A549 (cell line): ENCODE results near the gene PCDHA12. TPM values are rescaled to one million over a fixed set of nuclear protein-coding genes. Genes with fewer than 3 reads are reported as not detected.

Experiments used
- ATAC-seq, 2 experiments: fragments of 200-7000 bp in 1 of 2; fragments of >200 bp in 1 of 2; cut with Nextera tagmentation in 1 of 2; cut with Tn5 transposase in 1 of 2; 3 replicates each; pipeline versions ENCODE4 v1.8.0 to v1.9.1; 2018 to 2020; ENCODE audit warnings: mild to moderate bottlenecking in 1 of 2, moderate library complexity in 1 of 2
- CTCF ChIA-PET: fragments of 300-600 bp; sonication (Branson Sonifier 250); formaldehyde crosslinking; extraction: SDS; loops from one replicate; lab custom pipeline; 2021; ENCODE audit warnings: antibody characterized with exemption, inconsistent platforms; lab: Yijun Ruan, JAX
- POLR2A ChIA-PET: fragments of 350-600 bp; formaldehyde crosslinking; extraction: SDS; loops from one replicate; lab custom pipeline; 2021; ENCODE audit warnings: antibody characterized with exemption, inconsistent platforms; lab: Yijun Ruan, JAX
- DNase-seq, 2 experiments: peaks; one replicate each; pipeline versions ENCODE4 v3.0.0 to v3.0.0-alpha.2; 2011 to 2016; ENCODE audit warnings: low read depth in 1 of 2, low spot score in 1 of 2
- FAIRE-seq: peaks from 2 replicates; lab custom pipeline; 2011; peaks lifted over from hg19 to GRCh38; lab: Jason Lieb, UNC
- H3K27ac ChIP-seq, 2 experiments: fragments of >200 bp; sonication (Bioruptor Twin); formaldehyde crosslinking; 3 replicates each; pipeline ENCODE4 v1.5.1; 2016 to 2017
- H3K4me1 ChIP-seq: fragments of >200 bp; sonication (Bioruptor Twin); formaldehyde crosslinking; 3 replicates; pipeline ENCODE4 v1.6.1; 2016
- H3K4me2 ChIP-seq: fragments of >200 bp; sonication (Bioruptor Twin); formaldehyde crosslinking; 3 replicates; pipeline ENCODE4 v1.6.1; 2016
- H3K4me3 ChIP-seq: fragments of >200 bp; sonication (Bioruptor Twin); formaldehyde crosslinking; 3 replicates; pipeline ENCODE4 v1.5.1; 2016
- H3K9me3 ChIP-seq: fragments of >200 bp; sonication (Bioruptor Twin); formaldehyde crosslinking; 3 replicates; pipeline ENCODE4 v1.6.1; 2016
- CEBPB ChIP-seq, 2 experiments: fragments of >200 bp in 1 of 2; sonication (Bioruptor Twin) in 1 of 2; formaldehyde crosslinking in 1 of 2; IDR thresholded peaks; 2 replicates each; pipeline ENCODE4 v1.6.1; 2012 to 2016
- CTCF ChIP-seq: fragments of >200 bp; sonication (Bioruptor Twin); formaldehyde crosslinking; IDR thresholded peaks from 3 replicates; pipeline ENCODE4 v1.5.1; 2016
- E2F6 ChIP-seq: IDR thresholded peaks from 2 replicates; pipeline ENCODE4 v1.6.1; 2012; ENCODE audit warnings: low read depth, borderline replicate concordance
- FOXS1 ChIP-seq: fragments of 250-450 bp; sonication (Bioruptor Pico); IDR thresholded peaks from 2 replicates; pipeline ENCODE4 v1.5.0; 2020; ENCODE audit warnings: mild to moderate bottlenecking, moderate library complexity
- HES2 ChIP-seq: fragments of >200 bp; sonication (Bioruptor Twin); formaldehyde crosslinking; IDR thresholded peaks from 2 replicates; pipeline ENCODE4 v1.6.1; 2016
- HOXB13 ChIP-seq: fragments of 250-450 bp; sonication (Bioruptor Pico); IDR thresholded peaks from 2 replicates; pipeline ENCODE4 v1.5.0; 2020; ENCODE audit warnings: low read depth, mild to moderate bottlenecking, moderate library complexity
- MAFK ChIP-seq: fragments of 450-650 bp; IDR thresholded peaks from 2 replicates; pipeline ENCODE4 v1.6.1; 2014; ENCODE audit not compliant: partially characterized antibody
- MAX ChIP-seq: IDR thresholded peaks from 2 replicates; pipeline ENCODE4 v1.6.1; 2012
- MAZ ChIP-seq: fragments of 150-350 bp; IDR thresholded peaks from 2 replicates; pipeline ENCODE4 v1.6.1; 2014; ENCODE audit warnings: antibody characterized with exemption, low read depth, low read length, borderline replicate concordance
- MYC ChIP-seq: IDR thresholded peaks from 2 replicates; pipeline ENCODE4 v1.6.1; 2012; ENCODE audit warnings: mild to moderate bottlenecking, inconsistent platforms, low read length, improper control_type of control experiment, borderline replicate concordance
- NFE2L2 ChIP-seq: fragments of 150-350 bp; conservative IDR thresholded peaks from 2 replicates; pipeline ENCODE4 v1.6.1; 2014; ENCODE audit warnings: low read length
- NR3C1 ChIP-seq: fragments of >200 bp; sonication (Bioruptor Twin); formaldehyde crosslinking; IDR thresholded peaks from 3 replicates; pipeline ENCODE4 v1.6.1; 2017
- RAD21 ChIP-seq, 2 experiments: fragments of >200 bp in 1 of 2; sonication (Bioruptor Twin) in 1 of 2; formaldehyde crosslinking in 1 of 2; IDR thresholded peaks in 1 of 2; conservative IDR thresholded peaks in 1 of 2; 2 replicates in 1 of 2; 3 replicates in 1 of 2; pipeline ENCODE4 v1.6.1; 2012 to 2018; ENCODE audit warnings: inconsistent platforms in 1 of 2
- WGBS: methylation state at CpG from one replicate; pipeline ENCODE4 v1.1.6; 2017; ENCODE audit errors: missing lambda C conversion rate; 5-methylcytosine and 5-hydroxymethylcytosine counted together
- polyA plus RNA-seq, 4 experiments: library from polyadenylated mRNA; depleted of rRNA in 3 of 4; stranded (reverse); fragments of >200 nt; fragmentation: RNase III in 1 of 4; extraction: RNeasy Plus Mini Kit Qiagen cat#74134 plus additional on column Dnase treatment in 1 of 4; gene quantifications; 2 replicates in 3 of 4; 3 replicates in 1 of 4; pipeline ENCODE4 v1.2.3, GENCODE V29; 2011 to 2017

The PCDHA12 gene
- polyA plus RNA-seq, 2 of the 4 experiments (the other 2 are of a cell fraction) = 2.5 to 2.9 TPM

- Histone ChIP-seq H3K9me3 (peaks cover 4% of the 10 kb centered on the region; the same call in 2 of the 3 replicates), H3K4me1 (no peaks in the 10 kb centered on the region), H3K4me3 (no peak overlapping the region), H3K4me2 (no peak overlapping the region), H3K27ac (no peak overlapping the region)
- peak in 1 of 2 experiments; percentile 54; a peak in 3 of 6 replicates for ATAC-seq
- POLR2A ChIA-PET = no interaction called here
- WGBS = 57% methylated on average over 12 of the region's 12 CpGs
- peak; percentile 35 to 60; a peak in 4 of 5 replicates for TF ChIP-seq RAD21 (conservative IDR thresholded peaks at IDR 0.05 in 1 of 2, IDR thresholded peaks at IDR 0.05 in 1 of 2)
- peak; percentile 32; the same call in 2 of the 3 replicates for TF ChIP-seq CTCF
- TF ChIP-seq MAX = no peak
- TF ChIP-seq NFE2L2 = no peak
- no peak for TF ChIP-seq MAZ
- no peak for TF ChIP-seq CEBPB (IDR thresholded peaks at IDR 0.05)
- TF ChIP-seq E2F6 = no peak
- TF ChIP-seq HES2 = no peak
- CTCF ChIA-PET = interaction anchor here (1.1 to 1.3 kb wide), 2 partner anchors 12 to 44 kb away, joined by 3 to 4 read pairs; partner anchors contain the start of gene PCDHAC1
- DNase-seq = peak; percentile 38 to 46
- FAIRE-seq = no peak
These were observed 7.4 kb downstream of the PCDHA12 start for GRCh38 chr5:140882591-140882899.

GRCh38 chr5:140883373-140883772 is 8.3 kb downstream of the PCDHA12 start:
- ChIA-PET CTCF (interaction anchor here (1.3 kb wide), 1 partner anchor 11 kb away, joined by 3 read pairs; no protein-coding TSS in a partner anchor), POLR2A (no interaction called here)
- DNase-seq (no peak), ATAC-seq (no peak), FAIRE-seq (no peak)
- Histone ChIP-seq H3K27ac (no peak overlapping the region), H3K4me2 (no peak overlapping the region), H3K9me3 (peaks cover 4% of the 10 kb centered on the region; the same call in 2 of the 3 replicates), H3K4me3 (no peak overlapping the region), H3K4me1 (no peaks in the 10 kb centered on the region)
- 90% methylated on average over 41 of the region's 41 CpGs for WGBS
- TF ChIP-seq MYC = no peak
- TF ChIP-seq NR3C1 = no peak
- no peak for TF ChIP-seq HOXB13 (CRISPR knock-in tag)
- TF ChIP-seq MAFK = no peak
- no peak for TF ChIP-seq CTCF

- no peak for ATAC-seq
- no peak for TF ChIP-seq FOXS1 (CRISPR knock-in tag)
- TF ChIP-seq, all 56 proteins: peak for 0
- WGBS = 90% methylated on average over 68 of the region's 79 CpGs
- Histone ChIP-seq H3K4me3 (no peak overlapping the region), H3K9me3 (peaks cover 4% of the 10 kb centered on the region; the same call in 2 of the 3 replicates), H3K27ac (no peak overlapping the region), H3K4me1 (no peaks in the 10 kb centered on the region), H3K4me2 (no peak overlapping the region)
- FAIRE-seq (no peak), DNase-seq (no peak)
- CTCF ChIA-PET = interaction anchor here (0.6 to 1.3 kb wide), 3 partner anchors 8 to 15 kb away, joined by 3 read pairs; no protein-coding TSS in a partner anchor
- POLR2A ChIA-PET = no interaction called here
These were observed 9.0 kb downstream of the PCDHA12 start for GRCh38 chr5:140883927-140884697.
